HepG2 (cell line): ENCODE results near the gene PDPK1. TPM values are rescaled to one million over a fixed set of nuclear protein-coding genes. Genes with fewer than 3 reads are reported as not detected.
A peak's percentile ranks its signal among the peaks of the same experiment; 100 is the strongest.

Source experiments
- ELF1 ChIP-seq: sonication (generic); formaldehyde crosslinking; IDR thresholded peaks from 2 replicates; pipeline ENCODE4 v1.4.0; 2020; ENCODE audit warnings: missing genetic modification reagents
- HIC2 ChIP-seq: sonication (generic); formaldehyde crosslinking; IDR thresholded peaks from 2 replicates; pipeline ENCODE4 v1.9.0; 2022; ENCODE audit warnings: low read depth, missing genetic modification reagents
- JUN ChIP-seq: sonication (generic); formaldehyde crosslinking; IDR thresholded peaks from 2 replicates; pipeline ENCODE4 v1.4.0; 2020; ENCODE audit warnings: mild to moderate bottlenecking, missing genetic modification reagents
- MLX ChIP-seq: IDR thresholded peaks from 2 replicates; pipeline ENCODE4 v1.6.1; 2016
- MXI1 ChIP-seq: IDR thresholded peaks from 3 replicates; pipeline ENCODE4 v1.6.1; 2012; ENCODE audit warnings: low read depth, low read length, inconsistent platforms, borderline replicate concordance
- NAIF1 ChIP-seq: sonication (generic); formaldehyde crosslinking; IDR thresholded peaks from 2 replicates; pipeline ENCODE4 v1.5.0; 2020; ENCODE audit warnings: mild to moderate bottlenecking, missing genetic modification reagents, borderline replicate concordance
- NFATC3 ChIP-seq: sonication (generic); formaldehyde crosslinking; IDR thresholded peaks from 2 replicates; pipeline ENCODE4 v1.5.1; 2020; ENCODE audit warnings: mild to moderate bottlenecking, missing genetic modification reagents
- NFKBIZ ChIP-seq: IDR thresholded peaks from 2 replicates; pipeline ENCODE4 v1.6.1; 2018; ENCODE audit warnings: missing genetic modification reagents, missing compliant biosample characterization
- RBFOX2 ChIP-seq: fragments of 200-400 bp; formaldehyde crosslinking; IDR thresholded peaks from 2 replicates; pipeline ENCODE4 v1.6.1; 2017; ENCODE audit warnings: low read depth, mild to moderate bottlenecking, low read length
- SOX5 ChIP-seq: IDR thresholded peaks from 2 replicates; pipeline ENCODE4 v1.6.1; 2016; ENCODE audit warnings: borderline replicate concordance
- U2AF2 ChIP-seq: fragments of 200-400 bp; formaldehyde crosslinking; IDR thresholded peaks from 2 replicates; pipeline ENCODE4 v1.6.1; 2017; ENCODE audit warnings: low read depth, mild to moderate bottlenecking, low read length
- ZBTB26 ChIP-seq: IDR thresholded peaks from 2 replicates; pipeline ENCODE4 v1.6.1; 2016; ENCODE audit warnings: missing compliant biosample characterization, missing genetic modification reagents, borderline replicate concordance
- ZFP37 ChIP-seq: sonication (generic); formaldehyde crosslinking; IDR thresholded peaks from 2 replicates; pipeline ENCODE4 v1.4.0; 2020; ENCODE audit warnings: missing genetic modification reagents, borderline replicate concordance
- ZNF225 ChIP-seq: sonication (generic); formaldehyde crosslinking; IDR thresholded peaks from 2 replicates; pipeline ENCODE4 v1.4.0; 2020; ENCODE audit warnings: mild to moderate bottlenecking, missing genetic modification reagents
- ZNF446 ChIP-seq: sonication (generic); formaldehyde crosslinking; IDR thresholded peaks from 2 replicates; pipeline ENCODE4 v1.5.0; 2020; ENCODE audit warnings: mild to moderate bottlenecking, missing genetic modification reagents
- ZNF543 ChIP-seq: sonication (generic); formaldehyde crosslinking; IDR thresholded peaks from 2 replicates; pipeline ENCODE4 v1.4.0; 2020; ENCODE audit warnings: mild to moderate bottlenecking, missing genetic modification reagents
- ZNF710 ChIP-seq: sonication (generic); formaldehyde crosslinking; IDR thresholded peaks from 2 replicates; pipeline ENCODE4 v1.5.0; 2020; ENCODE audit warnings: mild to moderate bottlenecking, missing genetic modification reagents, borderline replicate concordance
- ZNF891 ChIP-seq: sonication (generic); formaldehyde crosslinking; IDR thresholded peaks from 2 replicates; pipeline ENCODE4 v1.5.0; 2020; ENCODE audit warnings: mild to moderate bottlenecking, missing genetic modification reagents
- polyA plus RNA-seq, 8 experiments: library from polyadenylated mRNA; depleted of rRNA in 3 of 8; stranded (reverse) in 7 of 8; unstranded in 1 of 8; fragments of >200 nt; fragmentation: Illumina TruSeq in 4 of 8; extraction: Trizol in 4 of 8; gene quantifications; 2 replicates each; pipeline versions ENCODE4 v1.2.1 to v1.2.3, GENCODE V29; 2011 to 2016; ENCODE audit warnings: low read depth in 4 of 8, missing spikeins in 1 of 8, mixed read lengths in 1 of 8; ENCODE audit not compliant: insufficient read depth in 1 of 8
- total RNA-seq, 5 experiments: library from RNA; depleted of rRNA; stranded (reverse); fragments of >200 nt; fragmentation: Illumina TruSeq; extraction: Trizol; gene quantifications; 2 replicates each; pipeline ENCODE4 v1.2.3, GENCODE V29; 2016; ENCODE audit warnings: low read depth in 1 of 5
- TF ChIP-seq, protein P1 (sequence below): IDR thresholded peaks from 2 replicates; pipeline ENCODE4 v1.6.1; 2018; ENCODE audit warnings: missing genetic modification reagents
- TF ChIP-seq, protein P2 (sequence below): sonication (generic); formaldehyde crosslinking; IDR thresholded peaks from 2 replicates; pipeline ENCODE4; 2020; ENCODE audit warnings: missing genetic modification reagents, mild to moderate bottlenecking, borderline replicate concordance

The PDPK1 gene
- total and polyA plus RNA-seq, 2 of the 13 experiments (the other 11 are each of a cell fraction or from before 2014, with no cell fraction given) = 59.6 to 129 TPM

DNA sequence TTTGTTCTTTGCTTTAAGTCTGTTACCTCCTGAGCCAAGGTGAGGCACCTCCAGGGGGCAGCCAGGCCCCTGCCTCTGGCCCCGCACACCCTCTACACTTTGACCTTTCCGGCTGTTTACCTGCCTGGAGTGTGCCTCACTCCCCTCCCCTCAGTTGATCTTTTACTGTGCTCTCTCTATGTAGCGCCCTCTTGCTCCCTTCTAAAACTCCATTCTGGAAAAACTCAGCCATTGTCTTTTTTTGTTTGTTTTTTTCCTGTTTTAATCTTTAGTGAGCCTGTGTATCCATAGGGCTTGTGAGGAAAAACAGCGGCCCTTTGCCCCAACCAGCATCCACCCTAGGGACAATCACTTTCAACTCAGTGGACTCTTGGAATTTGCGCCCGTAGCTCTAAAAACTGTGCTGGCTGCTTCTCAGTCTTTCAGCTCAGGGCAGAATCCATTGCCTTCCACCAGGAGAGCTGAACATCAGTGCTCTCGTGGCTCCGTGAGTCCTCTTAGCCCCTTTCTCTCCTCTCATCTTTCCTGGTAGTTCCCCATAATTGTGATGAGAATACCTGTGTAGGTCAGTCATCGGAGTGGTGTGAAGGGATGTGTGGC is 13.4 kb upstream of the PDPK1 start (continued):
- TF ChIP-seq, protein P1, sequence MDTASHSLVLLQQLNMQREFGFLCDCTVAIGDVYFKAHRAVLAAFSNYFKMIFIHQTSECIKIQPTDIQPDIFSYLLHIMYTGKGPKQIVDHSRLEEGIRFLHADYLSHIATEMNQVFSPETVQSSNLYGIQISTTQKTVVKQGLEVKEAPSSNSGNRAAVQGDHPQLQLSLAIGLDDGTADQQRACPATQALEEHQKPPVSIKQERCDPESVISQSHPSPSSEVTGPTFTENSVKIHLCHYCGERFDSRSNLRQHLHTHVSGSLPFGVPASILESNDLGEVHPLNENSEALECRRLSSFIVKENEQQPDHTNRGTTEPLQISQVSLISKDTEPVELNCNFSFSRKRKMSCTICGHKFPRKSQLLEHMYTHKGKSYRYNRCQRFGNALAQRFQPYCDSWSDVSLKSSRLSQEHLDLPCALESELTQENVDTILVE (CRISPR knock-in tag) = no peak; the same call in 1 of the 2 replicates
- TF ChIP-seq ZNF543 (0 out of 2 replicates have a peak, but pooled peaks have one; percentile 68), ZFP37 (no peak), HIC2 (peak; percentile 59; the same call in 1 of the 2 replicates), ELF1 (CRISPR knock-in tag) (peak; percentile 20; the same call in 1 of the 2 replicates), NFATC3 (CRISPR knock-in tag) (no peak), NFKBIZ (CRISPR knock-in tag) (0 out of 2 replicates have a peak, but pooled peaks have one; percentile 46), NAIF1 (CRISPR knock-in tag) (no peak), RBFOX2 (peak; percentile 41; the same call in 1 of the 2 replicates), SOX5 (CRISPR knock-in tag) (peak; percentile 99), ZNF891 (CRISPR knock-in tag) (no peak), ZBTB26 (CRISPR knock-in tag) (peak; percentile 91; the same call in 1 of the 2 replicates), MLX (CRISPR knock-in tag) (peak; percentile 48; the same call in 1 of the 2 replicates), ZNF710 (peak; percentile 89; the same call in 1 of the 2 replicates), MXI1 (peak; percentile 81; the same call in 1 of the 3 replicates), U2AF2 (no peak), ZNF446 (CRISPR knock-in tag) (no peak), JUN (CRISPR knock-in tag) (peak; percentile 73; the same call in 1 of the 2 replicates), ZNF225 (CRISPR knock-in tag) (no peak)
- TF ChIP-seq, protein P2, sequence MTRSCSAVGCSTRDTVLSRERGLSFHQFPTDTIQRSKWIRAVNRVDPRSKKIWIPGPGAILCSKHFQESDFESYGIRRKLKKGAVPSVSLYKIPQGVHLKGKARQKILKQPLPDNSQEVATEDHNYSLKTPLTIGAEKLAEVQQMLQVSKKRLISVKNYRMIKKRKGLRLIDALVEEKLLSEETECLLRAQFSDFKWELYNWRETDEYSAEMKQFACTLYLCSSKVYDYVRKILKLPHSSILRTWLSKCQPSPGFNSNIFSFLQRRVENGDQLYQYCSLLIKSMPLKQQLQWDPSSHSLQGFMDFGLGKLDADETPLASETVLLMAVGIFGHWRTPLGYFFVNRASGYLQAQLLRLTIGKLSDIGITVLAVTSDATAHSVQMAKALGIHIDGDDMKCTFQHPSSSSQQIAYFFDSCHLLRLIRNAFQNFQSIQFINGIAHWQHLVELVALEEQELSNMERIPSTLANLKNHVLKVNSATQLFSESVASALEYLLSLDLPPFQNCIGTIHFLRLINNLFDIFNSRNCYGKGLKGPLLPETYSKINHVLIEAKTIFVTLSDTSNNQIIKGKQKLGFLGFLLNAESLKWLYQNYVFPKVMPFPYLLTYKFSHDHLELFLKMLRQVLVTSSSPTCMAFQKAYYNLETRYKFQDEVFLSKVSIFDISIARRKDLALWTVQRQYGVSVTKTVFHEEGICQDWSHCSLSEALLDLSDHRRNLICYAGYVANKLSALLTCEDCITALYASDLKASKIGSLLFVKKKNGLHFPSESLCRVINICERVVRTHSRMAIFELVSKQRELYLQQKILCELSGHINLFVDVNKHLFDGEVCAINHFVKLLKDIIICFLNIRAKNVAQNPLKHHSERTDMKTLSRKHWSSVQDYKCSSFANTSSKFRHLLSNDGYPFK = no peak; the same call in 1 of the 2 replicates
